HG02642 (cell line): ENCODE data around the gene SDCCAG8.

ENCODE experiments used
- ATAC-seq: cut with Tn5 transposase; IDR thresholded peaks from one replicate; pipeline ENCODE4 v1.9.1; 2021; ENCODE audit warnings: mild to moderate bottlenecking; ENCODE audit not compliant: unreplicated experiment, poor library complexity

SDCCAG8 gene

GRCh38 chr1:243375596-243375995, 119.8 kb downstream of the SDCCAG8 start:
- no peak for ATAC-seq

- no peak for ATAC-seq
These were observed 122.8 kb downstream of the SDCCAG8 start for GRCh38 chr1:243378669-243379068.

DNA sequence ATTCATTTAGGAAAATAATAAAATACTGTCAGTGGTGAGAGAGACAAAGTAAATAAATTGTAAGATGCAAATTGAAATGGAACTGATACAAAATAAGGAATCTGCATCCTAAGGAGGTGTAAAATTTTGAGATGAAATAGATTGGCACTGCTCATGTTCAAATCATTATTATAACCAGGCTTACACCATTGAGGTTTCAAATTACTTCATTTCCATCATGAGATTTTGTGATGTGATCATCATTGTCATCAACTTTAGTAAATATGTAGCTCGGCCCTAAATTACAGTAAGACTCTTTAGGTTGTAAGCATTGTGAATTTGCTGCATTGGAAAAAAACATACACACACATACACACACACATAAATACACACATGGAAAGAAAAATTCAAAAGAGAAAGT, 123.4 kb downstream of the SDCCAG8 start:
- ATAC-seq, result no peak

GRCh38 chr1:243379706-243380105, 123.9 kb downstream of the SDCCAG8 start:
- ATAC-seq, result no peak

DNA sequence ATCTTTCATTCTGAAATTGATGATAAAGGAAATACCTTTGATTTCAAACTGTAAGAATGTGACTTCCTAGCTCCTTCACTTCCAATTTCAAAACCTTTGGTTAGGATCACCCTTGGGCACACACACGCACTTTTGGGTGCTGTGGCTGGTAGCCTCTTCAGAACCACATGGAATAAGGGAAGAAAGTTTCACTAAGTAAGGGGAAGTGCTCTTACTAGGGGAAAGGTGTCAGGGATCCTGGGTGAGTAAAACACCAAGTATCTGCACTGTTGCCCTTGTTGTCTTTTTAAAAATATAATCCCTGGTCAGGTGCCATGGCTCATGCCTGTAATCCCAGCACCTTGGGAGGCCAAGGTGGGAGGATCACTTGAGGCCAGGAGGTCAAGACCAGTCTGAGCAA, 132.4 kb downstream of the SDCCAG8 start:
- no peak for ATAC-seq

- no peak for ATAC-seq
These were observed 134.4 kb downstream of the SDCCAG8 start for GRCh38 chr1:243390162-243390791.

DNA sequence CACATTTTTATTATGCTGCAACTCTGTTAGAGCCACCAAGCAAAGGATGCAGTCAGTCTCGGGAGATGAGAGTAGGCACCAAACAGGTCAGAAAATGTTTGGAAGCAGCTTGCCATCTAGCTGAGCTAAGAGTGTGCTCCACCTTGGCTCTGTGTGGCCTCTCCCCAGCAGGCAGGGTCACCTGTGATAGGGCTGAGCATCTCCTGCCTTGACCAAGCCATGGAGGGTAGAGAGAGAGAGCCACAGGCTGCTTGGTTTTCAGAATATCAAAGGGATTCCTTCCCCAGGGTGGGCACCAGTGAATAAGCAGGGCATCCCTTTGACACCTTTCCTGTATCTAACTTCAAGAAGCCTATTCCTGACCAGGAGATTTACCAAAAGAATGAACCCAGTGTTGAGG, 135.5 kb downstream of the SDCCAG8 start:
- ATAC-seq, result no peak

DNA sequence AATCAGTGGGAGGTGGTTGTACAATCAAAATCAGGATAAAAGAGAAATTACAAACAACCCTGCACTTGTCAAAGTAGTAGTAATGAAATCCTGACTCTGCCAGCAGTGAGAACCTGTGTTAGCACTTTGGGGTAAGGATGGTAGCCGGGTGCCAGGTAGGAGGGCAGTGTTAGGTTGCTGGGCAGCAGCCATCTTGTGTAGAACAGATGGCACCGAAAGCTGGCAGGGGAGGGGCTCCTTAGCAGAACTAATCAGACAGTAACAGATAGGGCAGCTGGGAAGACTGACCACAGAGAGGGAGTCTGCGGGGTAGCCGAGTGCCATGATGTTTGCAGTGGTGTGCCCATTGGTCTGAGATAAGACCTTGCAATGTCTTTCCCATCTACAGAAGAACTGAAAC, 137.3 kb downstream of the SDCCAG8 start:
- ATAC-seq, result no peak

DNA sequence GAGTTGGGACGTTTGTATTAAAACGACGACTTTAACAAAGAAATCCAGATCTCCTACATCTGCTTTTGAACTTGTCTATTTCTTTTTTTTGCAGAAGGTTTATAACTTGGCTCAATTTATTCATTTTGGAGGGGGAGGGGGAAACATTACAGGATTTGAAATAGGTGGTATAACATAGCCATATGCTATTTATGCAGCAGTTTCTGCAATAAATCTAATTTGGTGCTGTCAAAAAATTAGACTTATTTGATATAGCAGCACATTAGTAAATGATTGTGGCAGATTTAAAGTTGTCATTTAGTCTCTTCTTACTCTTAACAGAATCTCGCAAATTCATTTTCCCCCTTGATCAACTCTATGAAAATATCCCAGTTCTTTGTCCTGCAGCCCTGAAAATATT, 138.2 kb downstream of the SDCCAG8 start:
- ATAC-seq, result no peak

GRCh38 chr1:243394601-243395464, 139.0 kb downstream of the SDCCAG8 start:
- no peak for ATAC-seq

- ATAC-seq, result no peak
These were observed 140.6 kb downstream of the SDCCAG8 start for GRCh38 chr1:243396424-243396823.

DNA sequence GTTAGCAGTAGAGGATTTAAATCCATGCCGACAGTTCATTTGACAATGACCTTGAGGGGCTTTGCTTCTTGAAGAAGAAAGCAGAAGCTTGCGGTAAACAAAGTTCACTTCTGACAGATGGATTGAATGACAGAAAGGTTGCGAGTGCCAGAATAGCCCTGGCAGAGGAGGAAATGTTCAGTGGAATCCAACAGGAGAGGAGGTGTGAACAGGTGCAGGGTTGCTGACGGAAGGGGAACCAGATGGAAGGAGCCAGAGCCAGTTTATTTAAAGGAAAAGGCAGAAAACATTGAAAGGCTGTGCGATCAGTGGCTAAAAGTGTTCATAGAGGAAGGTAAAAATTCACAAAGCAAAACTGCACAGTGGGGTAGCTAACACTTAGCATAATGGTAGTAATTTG, 141.0 kb downstream of the SDCCAG8 start:
- no peak for ATAC-seq

- no peak for ATAC-seq
These were observed 141.9 kb downstream of the SDCCAG8 start for GRCh38 chr1:243397613-243398321.

GRCh38 chr1:243399561-243400155, 143.8 kb downstream of the SDCCAG8 start:
- ATAC-seq, result no peak

GRCh38 chr1:243402868-243403267, 147.0 kb downstream of the SDCCAG8 start:
- ATAC-seq, result no peak

- ATAC-seq, result no peak
These were observed 150.6 kb downstream of the SDCCAG8 start for GRCh38 chr1:243406424-243406823.

- ATAC-seq, result no peak
These were observed 151.6 kb downstream of the SDCCAG8 start for GRCh38 chr1:243407284-243408018.

- no peak for ATAC-seq
These were observed 152.6 kb downstream of the SDCCAG8 start for GRCh38 chr1:243408479-243408878.

DNA sequence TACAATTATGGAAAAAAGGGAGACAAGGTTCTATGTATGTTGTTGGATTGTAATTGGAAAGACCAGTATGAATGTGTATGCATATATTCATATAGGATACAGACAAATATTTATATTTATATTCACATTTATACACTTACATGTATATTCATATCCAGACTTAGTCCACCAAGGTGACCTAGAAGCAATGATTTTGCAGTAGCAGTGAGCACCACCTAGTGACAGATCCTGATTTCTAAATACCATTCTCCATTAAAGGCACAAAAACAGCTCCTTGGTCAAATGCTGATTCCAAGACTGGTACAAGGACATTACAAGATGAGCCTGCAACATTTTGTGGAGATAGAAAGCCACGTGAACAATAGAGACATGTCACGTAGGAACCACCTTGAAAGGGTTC, 153.4 kb downstream of the SDCCAG8 start:
- no peak for ATAC-seq

DNA sequence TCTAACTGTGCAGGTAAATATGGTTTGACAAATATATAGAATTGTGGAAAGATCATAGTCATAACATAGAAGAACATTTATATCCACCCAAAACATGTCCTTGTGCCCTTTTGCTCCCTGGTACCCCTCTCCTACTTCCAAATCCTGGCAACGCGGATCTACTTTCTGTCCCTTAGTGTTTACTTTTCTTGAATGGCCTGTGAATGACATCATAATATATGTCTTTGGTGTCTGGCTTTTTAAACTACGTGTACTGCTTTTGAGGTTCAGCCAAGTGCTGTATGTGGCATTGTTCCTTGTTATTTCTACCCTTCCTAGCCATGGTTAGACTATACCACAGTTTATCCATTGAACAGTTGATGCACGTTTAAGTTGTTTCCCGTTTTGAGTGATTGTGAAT, 155.6 kb downstream of the SDCCAG8 start:
- ATAC-seq, result no peak
